Measurements from ENCODE around the gene CELF5.
"Not testable (repeated sequence)": the region's sequence is repeated elsewhere in the genome, so short reads cannot be mapped to it uniquely, and the experiment has no call there.

Gene CELF5

GRCh38 chr19:3196064-3196932 lies 28.2 kb upstream of the CELF5 start:
- DNase-seq (ENCODE audit: low read depth, low spot score): no peak
- in situ Hi-C loops (cut with HindIII; ENCODE audit: low sequenced_read_pairs): no loop called here
- TF ChIP-seq CTCF (IDR thresholded peaks at IDR 0.05; ENCODE audit: low read depth, low read length): no peak
- H3K4me3 ChIP-seq (ENCODE audit: low read depth, low read length): no peak overlapping the region

DNA sequence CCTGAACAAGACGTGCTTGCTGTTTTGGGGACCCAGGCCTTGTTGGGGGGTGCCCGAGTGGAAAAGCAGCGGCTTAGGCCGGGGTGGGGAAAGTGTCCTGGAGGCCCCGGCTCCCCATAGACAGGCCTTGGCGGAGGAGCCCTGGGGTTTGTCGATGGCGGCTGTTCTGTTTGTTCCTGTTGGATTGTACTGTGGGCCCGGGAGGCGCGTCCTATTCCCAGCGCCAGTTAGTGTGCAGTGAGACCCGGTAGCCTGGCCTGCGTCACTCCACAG lies 27.6 kb upstream of the CELF5 start:
- in situ Hi-C loops (cut with HindIII; ENCODE audit: low sequenced_read_pairs): no loop called here
- no peak overlapping the region for H3K4me3 ChIP-seq (ENCODE audit: low read depth, low read length)
- TF ChIP-seq CTCF (IDR thresholded peaks at IDR 0.05; ENCODE audit: low read depth, low read length): no peak
- DNase-seq (ENCODE audit: low read depth, low spot score): no peak

- H3K4me3 ChIP-seq (ENCODE audit: low read depth, low read length): no peak overlapping the region
- TF ChIP-seq CTCF (IDR thresholded peaks at IDR 0.05; ENCODE audit: low read depth, low read length): no peak
- in situ Hi-C loops (cut with HindIII; ENCODE audit: low sequenced_read_pairs): no loop called here
- no peak for DNase-seq (ENCODE audit: low read depth, low spot score)
Observed at GRCh38 chr19:3198901-3199700, 25.4 kb upstream of the CELF5 start.

- no peak for TF ChIP-seq CTCF (IDR thresholded peaks at IDR 0.05; ENCODE audit: low read depth, low read length)
- no peak for DNase-seq (ENCODE audit: low read depth, low spot score)
- no peak overlapping the region for H3K4me3 ChIP-seq (ENCODE audit: low read depth, low read length)
- in situ Hi-C loops (cut with HindIII; ENCODE audit: low sequenced_read_pairs): no loop called here
Observed at GRCh38 chr19:3201072-3201700, 23.3 kb upstream of the CELF5 start.

GRCh38 chr19:3201911-3202310 lies 22.6 kb upstream of the CELF5 start:
- in situ Hi-C loops (cut with HindIII; ENCODE audit: low sequenced_read_pairs): no loop called here
- no peak for DNase-seq (ENCODE audit: low read depth, low spot score)
- no peak overlapping the region for H3K4me3 ChIP-seq (ENCODE audit: low read depth, low read length)
- TF ChIP-seq CTCF (IDR thresholded peaks at IDR 0.05; ENCODE audit: low read depth, low read length): no peak

DNA sequence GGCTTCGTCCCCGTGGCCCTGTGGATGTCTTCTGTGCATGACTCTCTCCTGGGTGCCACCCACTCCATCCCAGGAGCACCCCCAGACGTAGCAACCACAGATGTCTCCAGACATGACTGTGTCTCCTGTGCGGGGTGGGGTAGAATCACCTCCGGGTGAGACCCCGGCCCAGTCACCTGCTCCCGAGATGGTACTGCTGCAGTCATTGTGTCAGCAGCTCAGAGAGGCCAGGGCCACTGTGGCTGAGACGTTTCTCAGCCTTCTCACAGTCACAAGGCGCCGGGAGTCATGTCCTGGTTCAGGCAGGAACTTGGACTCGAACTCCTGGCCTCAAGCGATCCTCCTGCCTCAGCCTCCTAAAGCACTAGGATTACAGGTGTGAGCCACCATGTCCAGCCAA lies 22.1 kb upstream of the CELF5 start:
- in situ Hi-C loops (cut with HindIII; ENCODE audit: low sequenced_read_pairs): no loop called here
- H3K4me3 ChIP-seq (ENCODE audit: low read depth, low read length): no peak overlapping the region
- no peak for DNase-seq (ENCODE audit: low read depth, low spot score)
- TF ChIP-seq CTCF (IDR thresholded peaks at IDR 0.05; ENCODE audit: low read depth, low read length): no peak

DNA sequence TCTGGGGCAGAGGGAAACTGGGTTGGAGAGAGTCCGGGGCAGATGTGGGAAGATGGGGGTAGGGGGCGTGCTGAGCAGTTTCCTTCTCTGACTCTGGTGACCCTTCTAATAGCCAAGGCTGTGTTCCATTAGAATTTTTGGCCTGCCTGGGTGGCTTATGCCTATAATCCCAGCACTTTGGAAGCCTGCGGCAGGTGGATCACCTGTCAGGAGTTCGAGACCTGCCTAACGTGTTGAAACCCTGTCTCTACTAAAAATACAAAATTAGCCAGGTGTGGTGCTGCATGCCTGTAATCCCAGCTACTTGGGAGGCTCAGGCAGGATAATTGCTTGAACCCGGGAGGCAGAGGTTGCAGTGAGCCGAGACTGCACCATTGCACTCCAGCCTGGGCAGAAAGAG lies 21.6 kb upstream of the CELF5 start:
- H3K4me3 ChIP-seq (ENCODE audit: low read depth, low read length); DNase-seq (ENCODE audit: low read depth, low spot score); in situ Hi-C loops (cut with HindIII; ENCODE audit: low sequenced_read_pairs): not testable (repeated sequence)

Data from astrocyte of the spinal cord (primary cell).